ENCODE measurements around the gene KLHDC1. TPM values are rescaled to one million over a fixed set of nuclear protein-coding genes. Genes with fewer than 3 reads are reported as not detected.
"Not testable (repeated sequence)": the region's sequence is repeated elsewhere in the genome, so short reads cannot be mapped to it uniquely, and the experiment has no call there.

Gene KLHDC1
- total and polyA plus RNA-seq, 2 donors (not counting 1 experiment from before 2014, with no cell fraction given) = 0.85 to 5.8 TPM

DNA sequence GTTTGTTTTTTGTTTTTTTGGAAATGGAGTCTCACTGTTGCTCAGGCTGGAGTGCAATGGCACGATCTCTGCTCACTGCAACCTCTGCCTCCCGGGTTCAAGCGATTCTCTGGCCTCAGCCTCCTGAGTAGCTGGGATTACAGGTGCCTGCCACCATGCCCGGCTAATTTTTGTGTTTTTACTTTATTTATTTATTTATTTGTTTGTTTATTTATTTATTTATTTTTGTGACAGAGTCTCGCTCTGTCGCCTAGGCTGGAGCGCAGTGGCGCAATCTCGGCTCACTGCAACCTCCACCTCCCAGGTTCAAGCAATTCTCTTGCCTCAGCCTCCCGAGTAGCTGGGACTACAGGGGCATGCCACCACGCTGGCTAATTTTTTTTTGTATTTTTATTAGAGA, 18.1 kb downstream of the KLHDC1 start:
- not testable (repeated sequence) for H3K4me3 ChIP-seq (replicated peaks in 1 of 4; ENCODE audit: control extremely low read depth in 1 of 4, insufficient read depth in 1 of 4, low read depth in 3 of 4, low read length in 4 of 4); H2AFZ ChIP-seq (ENCODE audit: low read length); H4K20me1 ChIP-seq (ENCODE audit: control insufficient read depth, extremely low read depth, insufficient read depth, low read length); DNase-seq (ENCODE audit: low read depth in 2 of 2); H3K27ac ChIP-seq (ENCODE audit: insufficient read depth, low read length); H3K9ac ChIP-seq (ENCODE audit: insufficient read depth, low read length); H3K36me3 ChIP-seq (ENCODE audit: control insufficient read depth, insufficient read depth, low read length); H3K4me2 ChIP-seq (ENCODE audit: extremely low read depth, insufficient read depth, low read length); H3K79me2 ChIP-seq (ENCODE audit: control insufficient read depth, insufficient read depth, low read length); H3K4me1 ChIP-seq (ENCODE audit: control insufficient read depth, extremely low read depth, insufficient read depth, low read length); H3K9me3 ChIP-seq (ENCODE audit: control insufficient read depth, insufficient read depth, low read depth, low read length); H3K27me3 ChIP-seq (ENCODE audit: control insufficient read depth, insufficient read depth, low read length)

DNA sequence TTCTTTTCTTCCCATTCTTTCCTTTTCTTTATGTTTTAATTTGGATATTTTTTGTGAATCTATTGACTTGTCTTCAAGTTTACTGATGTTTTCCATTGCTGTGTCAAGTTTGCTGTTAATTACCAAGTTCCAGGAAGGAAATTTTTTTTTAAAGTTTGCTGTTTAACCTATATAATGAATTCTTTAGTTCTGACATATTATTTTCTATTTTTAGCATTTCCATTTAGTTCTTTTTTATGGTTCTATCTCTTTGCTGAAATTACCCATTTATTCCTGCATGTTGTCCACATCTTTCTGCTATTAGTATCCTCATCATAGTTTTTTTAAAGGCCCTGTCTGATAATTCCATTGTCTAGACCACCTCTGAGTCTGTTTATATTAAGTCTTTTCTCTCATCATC, 27.8 kb downstream of the KLHDC1 start:
- Histone ChIP-seq H3K27ac (ENCODE audit: insufficient read depth, low read length) (no peak overlapping the region), H2AFZ (ENCODE audit: low read length) (no peak overlapping the region), H3K4me2 (ENCODE audit: extremely low read depth, insufficient read depth, low read length) (no peak overlapping the region), H3K79me2 (ENCODE audit: control insufficient read depth, insufficient read depth, low read length) (no peaks in the 10 kb centered on the region), H3K4me3 (replicated peaks in 1 of 4; ENCODE audit: control extremely low read depth in 1 of 4, insufficient read depth in 1 of 4, low read depth in 3 of 4, low read length in 4 of 4) (no peak overlapping the region), H3K4me1 (ENCODE audit: control insufficient read depth, extremely low read depth, insufficient read depth, low read length) (no peaks in the 10 kb centered on the region), H3K36me3 (ENCODE audit: control insufficient read depth, insufficient read depth, low read length) (no peaks in the 10 kb centered on the region), H3K9ac (ENCODE audit: insufficient read depth, low read length) (no peak overlapping the region), H3K27me3 (ENCODE audit: control insufficient read depth, insufficient read depth, low read length) (no peaks in the 10 kb centered on the region), H4K20me1 (ENCODE audit: control insufficient read depth, extremely low read depth, insufficient read depth, low read length) (no peaks in the 10 kb centered on the region), H3K9me3 (ENCODE audit: control insufficient read depth, insufficient read depth, low read depth, low read length) (no peaks in the 10 kb centered on the region)
- TF ChIP-seq, protein P1, sequence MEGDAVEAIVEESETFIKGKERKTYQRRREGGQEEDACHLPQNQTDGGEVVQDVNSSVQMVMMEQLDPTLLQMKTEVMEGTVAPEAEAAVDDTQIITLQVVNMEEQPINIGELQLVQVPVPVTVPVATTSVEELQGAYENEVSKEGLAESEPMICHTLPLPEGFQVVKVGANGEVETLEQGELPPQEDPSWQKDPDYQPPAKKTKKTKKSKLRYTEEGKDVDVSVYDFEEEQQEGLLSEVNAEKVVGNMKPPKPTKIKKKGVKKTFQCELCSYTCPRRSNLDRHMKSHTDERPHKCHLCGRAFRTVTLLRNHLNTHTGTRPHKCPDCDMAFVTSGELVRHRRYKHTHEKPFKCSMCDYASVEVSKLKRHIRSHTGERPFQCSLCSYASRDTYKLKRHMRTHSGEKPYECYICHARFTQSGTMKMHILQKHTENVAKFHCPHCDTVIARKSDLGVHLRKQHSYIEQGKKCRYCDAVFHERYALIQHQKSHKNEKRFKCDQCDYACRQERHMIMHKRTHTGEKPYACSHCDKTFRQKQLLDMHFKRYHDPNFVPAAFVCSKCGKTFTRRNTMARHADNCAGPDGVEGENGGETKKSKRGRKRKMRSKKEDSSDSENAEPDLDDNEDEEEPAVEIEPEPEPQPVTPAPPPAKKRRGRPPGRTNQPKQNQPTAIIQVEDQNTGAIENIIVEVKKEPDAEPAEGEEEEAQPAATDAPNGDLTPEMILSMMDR (conservative IDR thresholded peaks at IDR 0.05 in 1 of 2, IDR thresholded peaks at IDR 0.05 in 1 of 2; ENCODE audit: low read depth in 1 of 2, low read length in 2 of 2) = no peak
- no peak for TF ChIP-seq EZH2 (IDR thresholded peaks at IDR 0.05; ENCODE audit: low read length, missing control alignments)
- no peak for DNase-seq (ENCODE audit: low read depth in 2 of 2)

DNA sequence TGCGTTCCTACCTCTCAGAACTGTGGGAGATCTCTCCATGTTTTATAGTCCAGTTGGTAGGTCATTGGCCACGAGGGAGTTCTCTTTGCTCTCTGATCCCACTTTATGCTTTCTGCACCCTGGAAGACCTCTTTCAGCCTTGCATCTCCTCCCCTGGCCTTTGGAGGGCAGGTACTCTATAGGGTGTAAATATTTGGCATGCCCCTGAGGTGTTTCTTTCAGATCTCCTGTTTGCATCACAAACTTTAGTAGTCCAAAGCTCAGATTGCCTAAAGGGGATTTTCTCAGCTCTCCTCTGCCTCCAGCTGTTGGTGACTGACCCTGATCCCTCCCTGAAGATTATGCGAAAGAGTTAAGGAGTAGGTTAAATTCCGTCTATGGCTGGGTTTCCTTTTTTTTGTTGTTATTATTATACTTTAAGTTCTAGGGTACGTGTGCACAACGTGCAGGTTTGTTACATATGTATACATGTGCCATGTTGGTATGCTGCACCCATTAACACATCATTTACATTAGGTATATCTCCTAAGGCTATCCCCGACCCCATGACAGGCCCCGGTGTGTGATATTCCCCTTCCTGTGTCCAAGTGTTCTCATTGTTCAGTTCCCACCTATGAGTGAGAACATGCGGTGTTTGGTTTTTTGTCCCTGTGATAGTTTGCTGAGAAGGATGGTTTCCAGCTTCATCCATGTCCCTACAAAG, 29.0 kb downstream of the KLHDC1 start:
- H3K79me2 ChIP-seq (ENCODE audit: control insufficient read depth, insufficient read depth, low read length); H3K9me3 ChIP-seq (ENCODE audit: control insufficient read depth, insufficient read depth, low read depth, low read length); H3K9ac ChIP-seq (ENCODE audit: insufficient read depth, low read length); H4K20me1 ChIP-seq (ENCODE audit: control insufficient read depth, extremely low read depth, insufficient read depth, low read length); H3K4me3 ChIP-seq (replicated peaks in 1 of 4; ENCODE audit: control extremely low read depth in 1 of 4, insufficient read depth in 1 of 4, low read depth in 3 of 4, low read length in 4 of 4); H3K27me3 ChIP-seq (ENCODE audit: control insufficient read depth, insufficient read depth, low read length); H2AFZ ChIP-seq (ENCODE audit: low read length); DNase-seq (ENCODE audit: low read depth in 2 of 2); H3K4me1 ChIP-seq (ENCODE audit: control insufficient read depth, extremely low read depth, insufficient read depth, low read length); H3K4me2 ChIP-seq (ENCODE audit: extremely low read depth, insufficient read depth, low read length); H3K27ac ChIP-seq (ENCODE audit: insufficient read depth, low read length); H3K36me3 ChIP-seq (ENCODE audit: control insufficient read depth, insufficient read depth, low read length): not testable (repeated sequence)

DNA sequence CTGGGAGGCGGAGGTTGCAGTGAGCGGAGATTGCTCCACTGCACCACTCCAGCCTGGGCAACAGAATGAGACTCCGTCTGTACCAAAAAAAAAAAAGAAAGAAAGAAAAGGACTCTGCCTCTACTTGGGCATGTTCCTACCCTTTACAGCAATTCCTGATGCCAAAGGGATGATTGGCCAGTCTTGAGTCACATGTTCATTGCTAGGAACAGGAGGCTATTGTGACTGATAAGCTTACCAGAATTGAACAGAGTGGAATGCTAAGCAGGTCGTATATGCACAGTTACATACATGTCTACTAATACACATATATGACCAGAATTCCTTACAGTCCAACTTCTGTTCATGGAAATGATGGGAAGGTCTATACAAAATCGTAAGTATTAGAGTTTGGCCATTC, 34.3 kb downstream of the KLHDC1 start:
- Histone ChIP-seq H3K79me2 (ENCODE audit: control insufficient read depth, insufficient read depth, low read length) (no peaks in the 10 kb centered on the region), H2AFZ (ENCODE audit: low read length) (no peak overlapping the region), H3K4me3 (replicated peaks in 1 of 4; ENCODE audit: control extremely low read depth in 1 of 4, insufficient read depth in 1 of 4, low read depth in 3 of 4, low read length in 4 of 4) (no peak overlapping the region), H3K4me2 (ENCODE audit: extremely low read depth, insufficient read depth, low read length) (no peak overlapping the region), H3K9ac (ENCODE audit: insufficient read depth, low read length) (no peak overlapping the region), H3K4me1 (ENCODE audit: control insufficient read depth, extremely low read depth, insufficient read depth, low read length) (no peaks in the 10 kb centered on the region), H3K27ac (ENCODE audit: insufficient read depth, low read length) (no peak overlapping the region), H4K20me1 (ENCODE audit: control insufficient read depth, extremely low read depth, insufficient read depth, low read length) (no peaks in the 10 kb centered on the region), H3K36me3 (ENCODE audit: control insufficient read depth, insufficient read depth, low read length) (no peaks in the 10 kb centered on the region), H3K27me3 (ENCODE audit: control insufficient read depth, insufficient read depth, low read length) (no peaks in the 10 kb centered on the region), H3K9me3 (ENCODE audit: control insufficient read depth, insufficient read depth, low read depth, low read length) (no peaks in the 10 kb centered on the region)
- DNase-seq (ENCODE audit: low read depth in 2 of 2) = no peak
- TF ChIP-seq, protein P1 (conservative IDR thresholded peaks at IDR 0.05 in 1 of 2, IDR thresholded peaks at IDR 0.05 in 1 of 2; ENCODE audit: low read depth in 1 of 2, low read length in 2 of 2) = no peak
- TF ChIP-seq EZH2 (IDR thresholded peaks at IDR 0.05; ENCODE audit: low read length, missing control alignments) = no peak
